ENCODE results near the gene PLEKHG5. TPM values are rescaled to one million over a fixed set of nuclear protein-coding genes. Genes with fewer than 3 reads are reported as not detected.
A peak's percentile ranks its signal among the peaks of the same experiment; 100 is the strongest.

Gene PLEKHG5
- total and polyA plus RNA-seq, 10 of the 15 experiments (the other 5 are each of a cell fraction or from before 2014, with no cell fraction given) = 0.04 to 1.1 (median 0.18) TPM; not detected in 1

- H3K36me3 ChIP-seq (ENCODE audit: control insufficient read depth in 2 of 2, insufficient read depth in 2 of 2, low read length in 1 of 2) = no peaks in the 10 kb centered on the region
- intact Hi-C loops (cut with micrococcal nuclease; ENCODE audit: unreplicated experiment) (no loop called here), in situ Hi-C loops (cut with MboI) (no loop called here)
- ChIA-PET RAD21 (ENCODE audit: unreplicated experiment) (no interaction called here), CTCF (interaction anchor here (1.3 to 1.6 kb wide), 3 partner anchors 10 to 100 kb away, joined by 3 to 5 read pairs (median 5); no protein-coding TSS in a partner anchor), SMC1A (ENCODE audit: uncharacterized antibody, unreplicated experiment) (no interaction called here), POLR2A (no interaction called here)
- ATAC-seq (peak; percentile 30), DNase-seq (ENCODE audit: low read depth, low spot score) (no peak), FAIRE-seq (no peak)
- BruUV-seq (replicated peaks) = no TSS peak
- H3K4me3 ChIP-seq = no peak overlapping the region
- no peaks in the 10 kb centered on the region; the same call in 1 of the 2 replicates for H3K4me1 ChIP-seq (ENCODE audit: control insufficient read depth, insufficient read depth, low read length)
- H2AFZ ChIP-seq (ENCODE audit: control insufficient read depth, low read depth, low read length) = no peak overlapping the region
- no peaks in the 10 kb centered on the region for H3K79me2 ChIP-seq (ENCODE audit: control insufficient read depth, insufficient read depth, low read length)
- H3K27me3 ChIP-seq (replicated peaks in 1 of 2; ENCODE audit: control insufficient read depth in 2 of 2, insufficient read depth in 2 of 2, low read length in 1 of 2) = peaks cover 5 to 6% of the 10 kb centered on the region in 2 experiments; a peak in 3 of 4 replicates
- no peaks in the 10 kb centered on the region for H4K20me1 ChIP-seq (ENCODE audit: control insufficient read depth, insufficient read depth)
- H3K4me2 ChIP-seq (ENCODE audit: control insufficient read depth, insufficient read depth) = peak overlapping the region; percentile 55
- WGBS (ENCODE audit: insufficient coverage, insufficient replicate concordance, low lambda C conversion rate, missing lambda C conversion rate) = 15% methylated on average over 39 of the region's 68 CpGs
- no peak overlapping the region for H3K9ac ChIP-seq (ENCODE audit: control insufficient read depth, insufficient read depth, low read length)
- H3K27ac ChIP-seq (ENCODE audit: control insufficient read depth, insufficient read depth) = no peak overlapping the region
- TF ChIP-seq E2F8 (IDR thresholded peaks at IDR 0.05; ENCODE audit: low read depth, partially characterized antibody) (no peak), SUZ12 (IDR thresholded peaks at IDR 0.05; ENCODE audit: unreplicated experiment) (peak; percentile 24), HDAC6 (IDR thresholded peaks at IDR 0.05; ENCODE audit: unreplicated experiment) (no peak)
- H3K9me3 ChIP-seq (replicated peaks; ENCODE audit: control insufficient read depth, insufficient read depth, low read length) = no peaks in the 10 kb centered on the region
Observed at GRCh38 chr1:6447818-6448748, 43.4 kb downstream of the PLEKHG5 start.

All from GM12878 (cell line).